PC-3 (cell line): ENCODE results near the gene ZDHHC7.

ENCODE experiments used
- EZH2phosphoT487 ChIP-seq: fragments of 300-600 bp; sonication (generic); IDR thresholded peaks from 2 replicates; pipeline ENCODE4 v1.6.1; 2018; ENCODE audit warnings: mild to moderate bottlenecking, antibody characterized with exemption, low read length, borderline replicate concordance
- TF ChIP-seq, protein P1 (sequence below): fragments of 300-600 bp; sonication (generic); conservative IDR thresholded peaks from 2 replicates; pipeline ENCODE4 v1.5.1; 2017; ENCODE audit warnings: antibody characterized with exemption, low read depth, mild to moderate bottlenecking, low read length

DNA sequence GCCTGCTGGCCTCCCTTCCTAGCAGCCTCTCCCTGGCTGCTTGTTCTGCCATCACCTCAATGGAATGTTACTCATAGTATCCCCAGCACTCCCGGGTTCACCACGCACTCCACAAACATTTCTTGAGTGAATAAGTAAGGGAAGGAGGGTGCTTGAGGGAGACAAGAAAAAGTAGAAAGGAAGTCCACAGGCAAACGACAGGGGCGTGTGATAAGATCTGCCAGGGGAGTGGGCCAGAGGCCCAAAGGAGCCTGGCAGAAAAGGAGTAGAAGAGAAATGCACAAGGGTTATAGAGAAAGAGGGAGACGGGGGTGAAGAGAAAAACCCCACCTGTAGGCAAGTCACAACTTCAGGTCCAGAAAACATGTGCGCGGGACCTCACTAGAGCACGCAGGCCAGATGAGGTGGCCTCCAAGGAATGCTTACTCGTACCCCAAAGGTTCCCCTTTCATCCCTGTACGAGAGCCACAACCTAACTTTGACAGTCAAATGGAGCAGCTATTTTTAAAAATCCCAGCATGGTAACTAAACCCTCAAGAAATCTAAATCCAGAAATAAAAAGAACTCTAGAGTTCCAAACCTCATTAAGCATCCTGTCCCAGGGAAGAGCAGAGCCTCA lies 6.6 kb downstream of the ZDHHC7 start:
- TF ChIP-seq, protein P1, sequence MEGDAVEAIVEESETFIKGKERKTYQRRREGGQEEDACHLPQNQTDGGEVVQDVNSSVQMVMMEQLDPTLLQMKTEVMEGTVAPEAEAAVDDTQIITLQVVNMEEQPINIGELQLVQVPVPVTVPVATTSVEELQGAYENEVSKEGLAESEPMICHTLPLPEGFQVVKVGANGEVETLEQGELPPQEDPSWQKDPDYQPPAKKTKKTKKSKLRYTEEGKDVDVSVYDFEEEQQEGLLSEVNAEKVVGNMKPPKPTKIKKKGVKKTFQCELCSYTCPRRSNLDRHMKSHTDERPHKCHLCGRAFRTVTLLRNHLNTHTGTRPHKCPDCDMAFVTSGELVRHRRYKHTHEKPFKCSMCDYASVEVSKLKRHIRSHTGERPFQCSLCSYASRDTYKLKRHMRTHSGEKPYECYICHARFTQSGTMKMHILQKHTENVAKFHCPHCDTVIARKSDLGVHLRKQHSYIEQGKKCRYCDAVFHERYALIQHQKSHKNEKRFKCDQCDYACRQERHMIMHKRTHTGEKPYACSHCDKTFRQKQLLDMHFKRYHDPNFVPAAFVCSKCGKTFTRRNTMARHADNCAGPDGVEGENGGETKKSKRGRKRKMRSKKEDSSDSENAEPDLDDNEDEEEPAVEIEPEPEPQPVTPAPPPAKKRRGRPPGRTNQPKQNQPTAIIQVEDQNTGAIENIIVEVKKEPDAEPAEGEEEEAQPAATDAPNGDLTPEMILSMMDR: no peak
- TF ChIP-seq EZH2phosphoT487: no peak
